GM12878 (cell line): ENCODE results near the gene PDCD6IP. TPM values are rescaled to one million over a fixed set of nuclear protein-coding genes. Genes with fewer than 3 reads are reported as not detected.
"Not testable (repeated sequence)": the region's sequence is repeated elsewhere in the genome, so short reads cannot be mapped to it uniquely, and the experiment has no call there.

Experiments
- ATAC-seq: fragments of 200-7000 bp; cut with Tn5 transposase; 3 replicates; pipeline ENCODE4 v1.9.1; 2020; ENCODE audit warnings: mild to moderate bottlenecking, moderate library complexity
- BruUV-seq: library from RNA; stranded (reverse); fragments of 400-500 nt; replicated peaks from 2 replicates; lab custom pipeline; 2021; lab: Mats Ljungman, UMichigan
- CTCF ChIA-PET: fragments of 300-600 bp; sonication (Branson Sonifier 250); formaldehyde crosslinking; extraction: SDS; loops from one replicate; lab custom pipeline; 2021; ENCODE audit warnings: inconsistent platforms; lab: Yijun Ruan, JAX
- POLR2A ChIA-PET: fragments of 350-600 bp; formaldehyde crosslinking; extraction: SDS; loops from one replicate; lab custom pipeline; 2021; ENCODE audit warnings: inconsistent platforms; lab: Charles Lee
- RAD21 ChIA-PET: fragments of 300-600 bp; sonication (Branson Sonifier 250); formaldehyde crosslinking; loops from one replicate; lab custom pipeline; 2023; ENCODE audit warnings: antibody characterized with exemption; ENCODE audit not compliant: unreplicated experiment; lab: Charles Lee
- SMC1A ChIA-PET: fragments of 300-600 bp; sonication (Branson Sonifier 250); formaldehyde crosslinking; loops from one replicate; lab custom pipeline; 2023; ENCODE audit not compliant: unreplicated experiment, uncharacterized antibody; lab: Charles Lee
- DNase-seq: peaks from one replicate; pipeline ENCODE4 v3.0.0-alpha.2; 2011; ENCODE audit warnings: low read depth, low spot score
- FAIRE-seq: peaks from 3 replicates; lab custom pipeline; 2011; peaks lifted over from hg19 to GRCh38; lab: Jason Lieb, UNC
- H2AFZ ChIP-seq: 2 replicates; pipeline ENCODE4 v1.6.0; 2011; ENCODE audit warnings: low read depth, low read length, control low read depth; ENCODE audit not compliant: control insufficient read depth
- H3K27ac ChIP-seq: 2 replicates; pipeline ENCODE4 v1.5.1; 2011; ENCODE audit warnings: control low read depth; ENCODE audit not compliant: control insufficient read depth, insufficient read depth
- H3K27me3 ChIP-seq, 2 experiments: replicated peaks in 1 of 2; 2 replicates each; pipeline versions ENCODE4 v1.6.0 to v1.6.1; 2011; ENCODE audit warnings: low read length in 1 of 2; ENCODE audit not compliant: control insufficient read depth in 2 of 2, insufficient read depth in 2 of 2
- H3K36me3 ChIP-seq, 2 experiments: 2 replicates each; pipeline ENCODE4 v1.5.1; 2011; ENCODE audit warnings: low read length in 1 of 2; ENCODE audit not compliant: control insufficient read depth in 2 of 2, insufficient read depth in 2 of 2
- H3K4me1 ChIP-seq: 2 replicates; pipeline ENCODE4 v1.6.1; 2011; ENCODE audit warnings: mild to moderate bottlenecking, low read length, moderate library complexity, mixed read lengths; ENCODE audit not compliant: control insufficient read depth, insufficient read depth
- H3K4me2 ChIP-seq: 2 replicates; pipeline ENCODE4 v1.6.0; 2011; ENCODE audit warnings: control low read depth; ENCODE audit not compliant: control insufficient read depth, insufficient read depth
- H3K4me3 ChIP-seq: fragments of 200-600 bp; sonication (generic); 2 replicates; pipeline ENCODE4 v1.5.1; 2016
- H3K79me2 ChIP-seq: 2 replicates; pipeline ENCODE4 v1.6.0; 2011; ENCODE audit warnings: low read length; ENCODE audit not compliant: control insufficient read depth, insufficient read depth
- H3K9ac ChIP-seq: 2 replicates; pipeline ENCODE4 v1.8.0; 2011; ENCODE audit warnings: low read length, control low read depth, mixed read lengths; ENCODE audit not compliant: control insufficient read depth, insufficient read depth
- H3K9me3 ChIP-seq: replicated peaks from 3 replicates; pipeline ENCODE4 v1.5.1; 2011; ENCODE audit warnings: mild to moderate bottlenecking, low read length; ENCODE audit not compliant: control insufficient read depth, insufficient read depth
- H4K20me1 ChIP-seq: 2 replicates; pipeline ENCODE4 v1.6.0; 2011; ENCODE audit not compliant: control insufficient read depth, insufficient read depth
- ETV6 ChIP-seq, 2 experiments: fragments of 450-650 bp in 1 of 2; IDR thresholded peaks in 1 of 2; conservative IDR thresholded peaks in 1 of 2; 2 replicates each; pipeline ENCODE4 v1.6.1; 2014; ENCODE audit warnings: antibody characterized with exemption in 1 of 2, borderline replicate concordance in 1 of 2, low read depth in 1 of 2, mild to moderate bottlenecking in 1 of 2, moderate library complexity in 1 of 2
- KDM1A ChIP-seq: fragments of 200-600 bp; sonication (generic); IDR thresholded peaks from 2 replicates; pipeline ENCODE4 v1.6.1; 2016; ENCODE audit warnings: borderline replicate concordance
- LARP7 ChIP-seq: fragments of 450-650 bp; IDR thresholded peaks from 2 replicates; pipeline ENCODE4 v1.6.1; 2017; ENCODE audit warnings: mild to moderate bottlenecking
- MYC ChIP-seq: IDR thresholded peaks from 2 replicates; pipeline ENCODE4 v1.6.1; 2011; ENCODE audit warnings: mild to moderate bottlenecking, low read length, moderate library complexity, inconsistent platforms; ENCODE audit not compliant: insufficient read depth, insufficient replicate concordance, insufficient read length, severe bottlenecking
- NKRF ChIP-seq: fragments of 450-650 bp; conservative IDR thresholded peaks from 2 replicates; pipeline ENCODE4 v1.6.1; 2017; ENCODE audit warnings: mild to moderate bottlenecking, moderate library complexity
- NR2C1 ChIP-seq: fragments of 450-650 bp; IDR thresholded peaks from 2 replicates; pipeline ENCODE4 v1.6.1; 2017; ENCODE audit warnings: antibody characterized with exemption, mild to moderate bottlenecking, moderate library complexity
- RFX5 ChIP-seq: IDR thresholded peaks from 2 replicates; pipeline ENCODE4 v1.6.1; 2011; ENCODE audit warnings: low read depth, low read length, improper control_type of control experiment
- ZNF274 ChIP-seq: IDR thresholded peaks from one replicate; pipeline ENCODE4 v1.8.0; 2011; ENCODE audit not compliant: insufficient read length, insufficient read depth
- ZZZ3 ChIP-seq: IDR thresholded peaks from 2 replicates; pipeline ENCODE4 v1.6.1; 2011; ENCODE audit warnings: low read depth; ENCODE audit not compliant: control insufficient read depth, insufficient read length
- WGBS: methylation state at CpG from one replicate; pipeline ENCODE4 v1.1.6; 2016; ENCODE audit warnings: low lambda C conversion rate; ENCODE audit not compliant: insufficient replicate concordance, insufficient coverage; ENCODE audit errors: missing lambda C conversion rate; 5-methylcytosine and 5-hydroxymethylcytosine counted together
- in situ Hi-C: fragments of 300-500 bp; cut with MboI; formaldehyde crosslinking; loops from 9 replicates; pipeline ENCODE4 v1.14.3; 2018; ENCODE audit warnings: mixed read lengths
- intact Hi-C: fragments of 100-400 bp; cut with micrococcal nuclease; formaldehyde crosslinking; loops from one replicate; pipeline ENCODE4 v1.14.2; 2022; ENCODE audit not compliant: unreplicated experiment
- polyA plus RNA-seq, 11 experiments: library from polyadenylated mRNA; depleted of rRNA in 4 of 11; unstranded in 6 of 11; stranded (reverse) in 5 of 11; fragments of >200 nt; fragmentation: Nextera tagmentation in 4 of 11; fragmentation: Illumina TruSeq in 1 of 11; extraction: Ambion mirVana in 4 of 11; extraction: Trizol in 1 of 11; gene quantifications; 1 replicate in 1 of 11; 2 replicates in 10 of 11; pipeline versions ENCODE4 v1.2.1 to v1.2.3, GENCODE V29; 2011 to 2016; ENCODE audit warnings: inconsistent platforms in 2 of 11, missing spikeins in 2 of 11, low read depth in 1 of 11
- total RNA-seq, 4 experiments: library from RNA; depleted of rRNA in 3 of 4; stranded (reverse); fragments of >200 nt in 3 of 4; fragmentation: Illumina TruSeq in 1 of 4; extraction: Trizol in 1 of 4; gene quantifications; 2 replicates each; pipeline versions ENCODE4 v1.2.1 to v1.2.3, GENCODE V29; 2013 to 2021

Gene PDCD6IP
- total and polyA plus RNA-seq, 10 of the 15 experiments (the other 5 are each of a cell fraction or from before 2014, with no cell fraction given) = 16.0 to 169 (median 81.2) TPM

GRCh38 chr3:33848624-33849347 is 50.4 kb downstream of the PDCD6IP start:
- Histone ChIP-seq H3K36me3 (peaks cover 1 to 2% of the 10 kb centered on the region in 2 experiments), H3K4me2 (no peak overlapping the region), H2AFZ (no peak overlapping the region), H3K9ac (no peak overlapping the region), H3K27me3 (no peaks in the 10 kb centered on the region), H4K20me1 (no peaks in the 10 kb centered on the region), H3K4me3 (no peak overlapping the region)
- intact Hi-C loops = no loop called here
- ChIA-PET CTCF (no interaction called here), SMC1A (no interaction called here)
- FAIRE-seq (no peak), DNase-seq (no peak), ATAC-seq (no peak)
- WGBS = 89% methylated on average over 10 of the region's 10 CpGs
- in situ Hi-C loops = no loop called here
- TF ChIP-seq LARP7 (no peak), ZZZ3 (no peak), RFX5 (no peak), ZNF274 (no peak), ETV6 (conservative IDR thresholded peaks at IDR 0.05 in 1 of 2, IDR thresholded peaks at IDR 0.05 in 1 of 2; ENCODE audit: borderline replicate concordance in 1 of 2, low read depth in 1 of 2) (no peak), KDM1A (no peak), NKRF (no peak), NR2C1 (no peak), MYC (no peak)
- TF ChIP-seq, all 136 proteins: peak for 0
- Histone ChIP-seq H3K4me1 (no peaks in the 10 kb centered on the region), H3K27ac (no peak overlapping the region), H3K9me3 (no peaks in the 10 kb centered on the region), H3K79me2 (no peaks in the 10 kb centered on the region)
- BruUV-seq = no TSS peak
- POLR2A ChIA-PET = no interaction called here
- RAD21 ChIA-PET = no interaction called here

- POLR2A ChIA-PET, in situ Hi-C loops, H3K4me3 ChIP-seq, H3K79me2 ChIP-seq, H3K9me3 ChIP-seq, H3K4me2 ChIP-seq, FAIRE-seq, DNase-seq, H3K27ac ChIP-seq, RAD21 ChIA-PET, H3K4me1 ChIP-seq, H3K36me3 ChIP-seq, H3K27me3 ChIP-seq, ATAC-seq, intact Hi-C loops, CTCF ChIA-PET, H2AFZ ChIP-seq, BruUV-seq, SMC1A ChIA-PET, H4K20me1 ChIP-seq, H3K9ac ChIP-seq: not testable (repeated sequence)
- whole genome bisulfite sequencing = 92% methylated on average over 2 of the region's 3 CpGs
Measured at GRCh38 chr3:33850599-33850998, 52.2 kb downstream of the PDCD6IP start.
